Stomach smooth muscle (tissue), 2 donors: ENCODE measurements around the gene CCNL2.

Experiments
- H3K27ac ChIP-seq: one replicate; pipeline ENCODE4 v1.7.0; 2013; ENCODE audit warnings: mild to moderate bottlenecking, low read length, inconsistent platforms
- H3K27me3 ChIP-seq, 2 donors: one replicate each; pipeline ENCODE4 v1.7.0; 2013; ENCODE audit warnings: low read length in 2 of 2; ENCODE audit not compliant: insufficient read depth in 2 of 2, control insufficient read depth in 1 of 2
- H3K36me3 ChIP-seq, 2 donors: one replicate each; pipeline ENCODE4 v1.7.0; 2013; ENCODE audit warnings: low read length in 2 of 2; ENCODE audit not compliant: control insufficient read depth in 2 of 2, insufficient read depth in 2 of 2
- H3K4me1 ChIP-seq: one replicate; pipeline ENCODE4 v1.7.0; 2013; ENCODE audit warnings: low read length; ENCODE audit not compliant: control insufficient read depth, insufficient read depth
- H3K4me3 ChIP-seq, 2 donors: one replicate each; pipeline ENCODE4 v1.7.0; 2013; ENCODE audit warnings: low read length in 2 of 2
- H3K9ac ChIP-seq, 2 donors: one replicate each; pipeline ENCODE4 v1.7.0; 2013; ENCODE audit warnings: low read length in 2 of 2, mild to moderate bottlenecking in 1 of 2
- H3K9me3 ChIP-seq, 2 donors: one replicate each; pipeline ENCODE4 v1.7.0; 2013; ENCODE audit warnings: low read length in 2 of 2; ENCODE audit not compliant: control insufficient read depth in 2 of 2
- donor health status: healthy.
- donor health status: Pancreatic carcinoma.

The CCNL2 gene

DNA sequence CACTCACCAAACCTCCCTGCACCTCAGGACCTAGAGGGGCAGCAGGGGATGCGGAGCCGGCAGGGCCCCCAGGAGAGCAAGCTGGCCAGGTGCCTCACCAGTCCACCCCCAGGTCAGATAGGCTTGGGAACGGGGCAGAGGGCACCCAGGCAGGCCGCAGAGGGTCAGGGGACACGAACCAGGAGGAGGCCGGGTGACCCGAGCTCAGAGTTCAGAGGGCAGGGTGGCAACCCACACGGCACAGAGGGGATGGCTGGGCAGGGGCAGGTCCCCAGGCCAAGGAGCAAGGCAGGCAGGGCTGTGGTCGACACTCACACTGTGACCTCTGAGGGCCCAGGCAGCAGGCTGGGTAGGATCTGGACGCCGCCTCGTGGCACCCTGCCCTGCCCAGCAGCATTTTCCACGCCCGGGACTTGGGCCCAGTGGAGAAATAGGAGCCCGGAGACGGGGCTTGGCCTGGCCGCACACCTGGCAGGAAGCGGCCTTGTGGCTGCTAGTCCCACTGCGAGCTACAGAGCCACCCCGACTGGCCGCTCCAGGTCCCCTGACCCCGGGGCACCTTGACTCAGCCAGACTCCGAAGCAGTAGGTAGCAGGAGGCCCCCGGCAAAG, 55.2 kb downstream of the CCNL2 start:
- H3K9me3 ChIP-seq: no peaks in the 10 kb centered on the region
- H3K9ac ChIP-seq: no peak overlapping the region
- H3K27me3 ChIP-seq: no peaks in the 10 kb centered on the region
- peaks cover 14 to 16% of the 10 kb centered on the region in 2 donors for H3K36me3 ChIP-seq
- no peak overlapping the region for H3K27ac ChIP-seq
- no peak overlapping the region for H3K4me3 ChIP-seq
- peaks cover 42% of the 10 kb centered on the region for H3K4me1 ChIP-seq

DNA sequence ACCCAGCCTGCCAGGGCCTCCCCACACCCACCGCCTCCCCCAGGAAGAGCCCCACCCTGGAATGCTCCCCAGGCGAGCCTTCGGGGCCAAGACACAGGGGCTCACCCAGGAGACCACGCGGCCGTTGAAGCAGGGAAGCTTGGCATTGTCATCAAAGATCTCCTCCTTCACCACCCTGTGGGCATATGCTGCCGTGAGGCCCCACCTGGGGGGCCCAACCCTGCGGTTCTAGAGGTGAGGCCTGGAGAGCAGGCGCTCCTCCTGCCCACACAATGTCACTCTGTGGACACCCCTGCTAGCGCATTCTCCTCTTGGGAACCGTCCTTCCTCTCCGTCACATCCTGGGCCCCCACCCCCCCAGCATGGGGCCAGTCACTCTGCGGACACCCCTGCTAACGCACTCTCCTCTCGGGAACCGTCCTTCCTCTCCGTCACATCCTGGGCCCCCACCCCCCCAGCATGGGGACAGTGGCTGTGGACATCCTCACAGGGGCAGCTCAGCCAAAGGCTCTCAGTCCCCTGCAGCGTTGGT, 56.5 kb downstream of the CCNL2 start:
- Histone ChIP-seq H3K9me3 (no peaks in the 10 kb centered on the region), H3K27me3 (no peaks in the 10 kb centered on the region), H3K36me3 (peaks cover 14 to 17% of the 10 kb centered on the region in 2 donors), H3K4me3 (no peak overlapping the region), H3K4me1 (peaks cover 33% of the 10 kb centered on the region), H3K27ac (no peak overlapping the region), H3K9ac (no peak overlapping the region)

DNA sequence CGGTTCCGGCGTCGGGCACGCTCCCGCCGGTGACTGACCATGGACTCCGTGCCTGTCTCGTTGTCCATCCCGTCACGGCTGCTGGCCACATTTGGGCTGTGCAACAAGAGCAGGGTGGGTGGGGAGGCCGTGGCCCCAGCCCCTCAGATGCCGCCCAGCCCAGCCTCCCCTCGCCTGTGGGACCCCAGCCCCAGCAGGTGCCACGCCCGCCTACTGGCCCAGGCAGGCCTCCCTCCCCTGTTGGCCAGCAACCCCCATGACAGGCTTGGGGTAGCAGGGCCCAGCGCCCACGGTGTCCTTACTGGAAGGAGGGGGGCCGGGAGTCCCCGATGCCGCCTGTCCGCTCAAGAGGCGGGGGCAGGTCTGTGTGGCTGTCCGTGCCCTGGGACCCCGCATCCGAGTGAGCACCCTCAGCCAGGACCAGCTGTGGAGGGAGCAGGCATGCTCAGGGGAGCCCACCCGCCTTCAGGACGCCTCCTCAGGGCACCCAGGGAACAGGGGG, 57.0 kb downstream of the CCNL2 start:
- Histone ChIP-seq H3K9ac (no peak overlapping the region), H3K27ac (no peak overlapping the region), H3K9me3 (no peaks in the 10 kb centered on the region), H3K36me3 (peaks cover 14 to 17% of the 10 kb centered on the region in 2 donors), H3K27me3 (no peaks in the 10 kb centered on the region), H3K4me1 (peaks cover 28% of the 10 kb centered on the region), H3K4me3 (no peak overlapping the region)

DNA sequence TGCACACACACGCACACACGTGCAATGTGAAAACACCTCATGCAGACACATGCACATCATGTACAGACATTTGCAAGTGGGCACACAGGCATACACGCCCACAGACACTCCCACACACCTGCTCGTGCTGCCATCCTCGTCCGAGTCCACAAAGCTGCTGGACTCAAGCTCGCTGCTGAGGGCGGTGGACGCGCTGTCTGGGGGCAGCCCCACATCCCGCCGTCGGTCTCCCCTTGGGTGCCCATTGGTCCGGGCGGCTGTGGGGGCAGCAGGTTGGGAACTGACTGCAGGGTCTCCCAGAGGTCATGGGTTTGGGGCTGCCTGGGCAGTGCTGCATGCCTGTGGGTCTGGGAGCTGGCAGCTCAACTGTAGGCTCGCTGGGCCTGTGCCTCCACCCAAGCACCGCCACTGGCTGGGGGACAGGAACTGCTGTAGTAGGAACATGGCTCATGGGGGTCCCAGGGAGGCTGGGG, 57.5 kb downstream of the CCNL2 start:
- Histone ChIP-seq H3K9me3 (no peaks in the 10 kb centered on the region), H3K9ac (no peak overlapping the region), H3K27ac (no peak overlapping the region), H3K36me3 (peaks cover 14 to 17% of the 10 kb centered on the region in 2 donors), H3K4me1 (peaks cover 23% of the 10 kb centered on the region), H3K4me3 (no peak overlapping the region), H3K27me3 (no peaks in the 10 kb centered on the region)

DNA sequence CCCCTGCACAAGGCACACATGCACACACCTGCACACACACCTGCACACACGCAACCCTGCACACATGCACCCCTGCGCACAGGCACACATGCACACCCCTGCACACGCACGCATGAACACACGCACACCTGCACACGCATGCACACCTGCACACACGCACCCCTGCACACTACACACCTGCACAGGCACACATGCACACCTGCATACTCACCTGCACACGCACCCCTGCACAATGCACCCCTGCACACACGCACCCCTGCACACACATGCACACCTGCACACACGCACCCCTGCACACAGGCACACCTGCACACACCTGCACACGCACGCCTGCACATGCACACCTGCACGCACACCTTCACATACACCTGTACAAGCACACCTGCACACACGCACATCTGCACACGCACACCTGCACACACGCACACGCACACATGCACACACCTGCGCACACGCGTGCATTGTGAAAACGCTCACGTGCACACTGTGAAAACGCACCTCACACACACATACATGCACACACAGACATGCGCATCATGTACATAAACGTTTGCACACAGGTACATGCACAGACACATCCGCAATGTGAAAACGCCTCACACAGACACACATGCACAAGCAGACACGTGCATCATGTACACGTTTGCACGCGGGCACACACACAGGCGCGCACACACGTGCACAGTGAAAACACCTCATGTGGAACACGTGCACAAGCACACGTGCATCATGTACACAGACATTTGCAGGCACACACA, 58.2 kb downstream of the CCNL2 start:
- Histone ChIP-seq H3K36me3 (peaks cover 14 to 17% of the 10 kb centered on the region in 2 donors), H3K4me3 (no peak overlapping the region), H3K4me1 (peaks cover 17% of the 10 kb centered on the region), H3K27ac (no peak overlapping the region), H3K9ac (no peak overlapping the region), H3K27me3 (no peaks in the 10 kb centered on the region), H3K9me3 (no peaks in the 10 kb centered on the region)

DNA sequence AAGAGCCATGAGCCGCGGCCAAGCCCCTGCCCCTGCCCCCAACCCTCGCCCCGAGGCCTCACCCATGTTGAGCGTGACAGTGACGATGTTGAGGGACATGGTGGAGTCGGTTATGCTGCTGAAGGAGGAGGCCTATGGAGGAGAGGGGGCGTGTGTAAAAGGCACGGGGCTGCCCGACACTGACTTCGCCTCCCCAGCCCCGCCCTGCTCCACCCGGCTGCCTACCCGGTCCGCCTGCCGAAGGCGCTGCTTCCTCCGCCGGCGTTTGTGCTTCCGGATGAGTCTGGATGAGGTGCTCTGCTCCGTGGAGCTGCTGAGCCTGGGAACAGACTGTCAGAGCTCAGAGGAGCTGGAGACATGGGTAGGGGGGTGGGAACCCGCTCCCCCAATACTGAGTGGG, 59.0 kb downstream of the CCNL2 start:
- H3K4me3 ChIP-seq: no peak overlapping the region
- H3K4me1 ChIP-seq: peaks cover 9% of the 10 kb centered on the region
- H3K9me3 ChIP-seq: no peaks in the 10 kb centered on the region
- no peak overlapping the region for H3K27ac ChIP-seq
- no peak overlapping the region for H3K9ac ChIP-seq
- no peaks in the 10 kb centered on the region for H3K27me3 ChIP-seq
- peaks cover 14 to 17% of the 10 kb centered on the region in 2 donors for H3K36me3 ChIP-seq

DNA sequence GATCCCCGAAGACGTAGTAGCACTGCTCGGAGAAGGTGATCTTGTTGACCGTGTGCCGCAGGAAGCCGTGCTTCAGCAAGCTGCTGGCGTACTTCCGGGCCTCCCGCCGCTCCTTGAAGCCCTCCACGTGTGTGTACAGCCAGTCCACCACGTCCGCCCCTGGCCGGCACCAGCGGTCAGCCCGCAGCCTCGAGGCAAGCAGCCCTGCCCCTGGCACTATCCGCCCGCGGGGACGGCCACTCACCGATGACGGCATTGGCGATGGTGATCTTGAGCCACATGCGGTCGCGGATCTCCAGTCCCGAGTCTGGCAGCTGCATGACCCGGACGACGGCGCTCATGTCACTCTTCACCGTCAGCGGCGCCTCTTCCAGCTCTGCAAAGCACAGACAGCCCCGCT, 60.9 kb downstream of the CCNL2 start:
- Histone ChIP-seq H3K27me3 (no peaks in the 10 kb centered on the region), H3K27ac (no peak overlapping the region), H3K9me3 (no peaks in the 10 kb centered on the region), H3K36me3 (peaks cover 14 to 17% of the 10 kb centered on the region in 2 donors), H3K4me3 (no peak overlapping the region), H3K9ac (no peak overlapping the region), H3K4me1 (peaks cover 2% of the 10 kb centered on the region)

DNA sequence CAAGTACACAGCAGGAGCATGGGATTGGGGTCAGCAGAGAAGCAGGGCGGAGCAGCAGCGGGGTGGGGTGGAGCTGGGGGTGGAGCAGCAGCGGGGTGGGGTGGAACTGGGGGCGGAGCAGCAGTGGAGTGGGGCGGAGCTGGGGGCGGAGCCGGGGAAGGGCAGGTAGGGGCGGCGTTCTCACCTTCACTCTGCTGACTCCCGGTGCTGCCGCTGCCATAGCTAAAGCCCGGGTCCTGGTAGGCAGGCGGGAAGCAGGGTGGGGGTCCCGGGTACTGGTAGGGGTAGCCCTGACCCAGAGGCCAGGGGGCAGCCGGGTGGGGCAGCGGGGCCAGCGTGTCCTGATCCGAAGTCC, 61.4 kb downstream of the CCNL2 start:
- peaks cover 2% of the 10 kb centered on the region for H3K4me1 ChIP-seq
- no peaks in the 10 kb centered on the region for H3K9me3 ChIP-seq
- H3K27ac ChIP-seq: no peak overlapping the region
- peaks cover 14 to 17% of the 10 kb centered on the region in 2 donors for H3K36me3 ChIP-seq
- H3K4me3 ChIP-seq: no peak overlapping the region
- H3K9ac ChIP-seq: no peak overlapping the region
- H3K27me3 ChIP-seq: no peaks in the 10 kb centered on the region

DNA sequence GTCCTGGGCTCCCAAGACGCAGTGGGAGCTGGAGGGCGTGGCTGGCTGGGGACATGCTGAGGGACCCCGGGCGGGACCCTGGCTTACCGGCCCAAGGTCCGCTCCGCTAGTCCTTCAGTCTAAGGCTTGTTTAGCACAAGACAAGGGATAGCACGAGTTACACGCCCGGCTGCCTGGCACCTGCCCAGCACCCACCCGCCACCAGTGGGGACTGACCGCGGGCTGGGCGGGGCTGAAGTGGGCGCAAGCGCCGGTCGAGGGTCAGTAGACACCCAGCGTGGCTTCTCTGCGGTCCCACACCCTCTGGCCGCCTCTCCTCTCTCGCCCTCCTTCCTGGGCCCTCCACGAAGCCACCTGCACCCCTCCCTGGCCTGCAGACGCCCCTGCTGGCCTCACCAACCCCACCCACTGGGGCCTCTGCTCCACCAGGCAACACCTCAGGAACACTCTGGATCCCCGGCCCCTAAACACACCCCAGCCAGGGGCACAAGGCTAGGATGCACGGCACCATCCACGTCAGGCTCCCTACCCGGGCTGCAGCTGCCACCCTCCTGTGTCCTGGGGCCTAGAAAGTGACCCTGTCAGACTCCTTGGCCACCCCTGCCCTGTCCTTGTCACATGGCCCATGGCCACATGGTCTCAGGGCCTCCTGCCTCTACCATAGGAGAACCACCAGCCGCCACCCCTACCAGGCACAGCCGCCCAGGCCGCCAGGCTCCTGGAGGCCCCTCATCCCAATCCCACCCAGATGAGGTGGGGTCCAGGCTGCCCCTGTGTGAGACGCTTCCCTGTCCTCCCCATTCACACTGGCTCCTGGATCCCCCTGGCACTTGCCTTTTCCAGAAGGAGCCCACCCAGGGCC, 62.0 kb downstream of the CCNL2 start:
- Histone ChIP-seq H3K9ac (no peak overlapping the region), H3K4me1 (peaks cover 2% of the 10 kb centered on the region), H3K36me3 (peaks cover 14 to 17% of the 10 kb centered on the region in 2 donors), H3K27ac (no peak overlapping the region), H3K9me3 (no peaks in the 10 kb centered on the region), H3K27me3 (no peaks in the 10 kb centered on the region), H3K4me3 (no peak overlapping the region)

DNA sequence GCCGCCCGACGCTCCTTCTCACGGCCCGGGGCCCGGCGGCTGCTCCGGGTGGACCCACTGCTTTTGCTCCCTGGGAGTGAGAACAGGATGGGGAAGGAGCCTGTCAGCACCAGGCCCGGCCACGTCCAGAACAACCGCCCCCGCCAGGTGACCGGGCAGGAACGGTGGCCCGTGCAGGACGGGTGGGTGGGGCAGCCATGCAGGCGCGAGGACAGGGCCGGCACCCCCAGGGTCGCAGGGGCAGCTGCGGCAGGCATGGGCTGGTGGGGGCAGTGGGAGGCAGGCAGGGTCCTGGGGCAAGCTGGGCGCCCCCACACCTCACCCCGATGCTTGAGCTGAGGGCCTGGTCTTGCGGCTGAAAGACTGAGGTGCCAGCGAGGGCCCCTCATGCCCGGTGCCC, 62.7 kb downstream of the CCNL2 start:
- H3K9me3 ChIP-seq: no peaks in the 10 kb centered on the region
- no peak overlapping the region for H3K27ac ChIP-seq
- peaks cover 2% of the 10 kb centered on the region for H3K4me1 ChIP-seq
- H3K27me3 ChIP-seq: no peaks in the 10 kb centered on the region
- H3K9ac ChIP-seq: no peak overlapping the region
- peaks cover 10 to 16% of the 10 kb centered on the region in 2 donors for H3K36me3 ChIP-seq
- no peak overlapping the region for H3K4me3 ChIP-seq
